ENCODE data around the gene GJB5.
A peak's percentile ranks its signal among the peaks of the same experiment; 100 is the strongest.

Gene GJB5

DNA sequence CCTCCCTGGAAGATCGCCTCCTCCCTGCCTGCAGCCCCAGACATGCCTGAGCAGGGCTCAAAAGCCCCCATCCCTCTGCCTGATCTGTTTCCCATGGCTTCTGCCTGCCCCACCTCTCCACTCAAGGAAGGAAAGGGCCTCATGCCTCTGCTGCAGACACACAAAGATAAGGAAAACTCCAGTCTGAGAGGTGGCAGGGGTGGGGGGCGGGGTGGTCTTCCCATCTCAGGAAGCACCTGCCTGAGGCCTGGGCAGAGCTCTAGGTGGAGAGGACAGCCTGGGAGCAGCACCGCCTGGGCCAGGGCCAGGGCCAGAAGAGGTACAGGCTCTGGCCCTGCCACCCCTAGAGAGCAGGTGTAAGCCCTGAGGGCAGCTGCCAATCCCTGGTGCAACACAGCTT is 22.1 kb downstream of the GJB5 start:
- no peak for DNase-seq (ENCODE audit: low read depth, low spot score)

DNA sequence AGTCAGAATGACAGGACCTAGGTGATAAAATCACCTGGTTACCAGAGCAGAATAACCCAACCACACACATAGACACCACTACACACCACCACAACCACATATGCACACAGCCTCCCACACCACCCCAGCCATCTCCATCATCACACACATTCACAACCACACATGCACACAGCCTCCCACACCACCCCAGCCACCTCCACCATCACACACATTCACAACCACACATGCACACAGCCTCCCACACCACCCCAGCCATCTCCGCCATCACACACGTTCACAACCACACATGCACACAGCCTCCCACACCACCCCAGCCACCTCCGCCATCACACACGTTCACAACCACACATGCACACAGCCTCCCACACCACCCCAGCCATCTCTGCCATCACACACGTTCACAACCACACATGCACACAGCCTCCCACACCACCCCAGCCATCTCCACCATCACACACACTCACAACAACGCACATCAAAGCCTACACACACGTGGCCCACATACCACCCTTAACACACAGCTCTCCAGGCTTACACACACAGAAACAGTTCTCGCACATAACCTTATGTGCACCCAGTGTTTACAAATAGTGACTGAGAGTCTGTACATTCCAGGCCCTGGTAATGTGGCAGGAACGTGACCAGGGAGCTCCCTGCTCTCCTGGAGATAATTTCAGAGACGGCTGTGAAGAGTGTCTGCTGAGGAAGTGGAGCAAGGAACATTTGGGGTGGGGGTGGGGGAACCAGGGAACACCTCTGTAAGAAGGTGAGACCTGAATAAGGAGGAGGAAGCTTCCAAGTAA is 22.9 kb downstream of the GJB5 start:
- no peak for DNase-seq (ENCODE audit: low read depth, low spot score)

DNA sequence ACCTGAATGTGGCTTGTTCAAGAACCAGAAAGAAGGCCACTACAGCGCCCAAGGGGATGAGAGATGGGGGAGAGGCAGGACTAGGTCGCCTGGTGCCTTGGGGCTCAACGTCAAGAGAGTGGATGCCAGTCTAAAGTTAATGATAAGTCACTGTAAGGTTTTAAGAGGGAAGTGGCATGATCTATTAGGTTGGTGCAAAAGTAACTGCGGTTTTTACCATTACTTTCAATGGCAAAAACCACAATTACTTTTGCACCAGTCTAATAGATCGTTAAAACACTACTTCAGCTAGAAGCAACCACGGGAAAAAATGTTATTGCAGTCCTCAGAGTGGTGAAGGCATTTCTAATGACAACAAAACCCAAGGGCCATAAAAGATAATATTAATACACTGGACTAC is 23.5 kb downstream of the GJB5 start:
- DNase-seq (ENCODE audit: low read depth, low spot score), result no peak

DNA sequence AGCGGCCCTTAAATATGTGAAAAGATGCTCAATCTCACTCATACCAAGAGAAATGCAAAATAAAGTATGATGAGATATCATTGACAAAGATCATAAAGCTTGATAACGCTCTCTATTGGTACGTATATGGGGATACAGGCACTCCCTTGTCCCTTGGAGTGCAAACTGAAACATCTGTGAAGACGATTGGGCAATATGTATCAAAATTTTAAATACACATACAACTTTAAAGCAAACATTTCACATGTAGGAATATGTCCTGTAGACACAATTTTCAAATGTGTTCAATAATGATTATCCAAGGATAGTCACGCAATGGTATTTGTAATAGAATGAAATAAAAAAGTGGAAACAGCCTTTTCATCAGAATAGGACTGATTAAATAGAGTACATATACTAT is 24.2 kb downstream of the GJB5 start:
- DNase-seq (ENCODE audit: low read depth, low spot score), result no peak

DNA sequence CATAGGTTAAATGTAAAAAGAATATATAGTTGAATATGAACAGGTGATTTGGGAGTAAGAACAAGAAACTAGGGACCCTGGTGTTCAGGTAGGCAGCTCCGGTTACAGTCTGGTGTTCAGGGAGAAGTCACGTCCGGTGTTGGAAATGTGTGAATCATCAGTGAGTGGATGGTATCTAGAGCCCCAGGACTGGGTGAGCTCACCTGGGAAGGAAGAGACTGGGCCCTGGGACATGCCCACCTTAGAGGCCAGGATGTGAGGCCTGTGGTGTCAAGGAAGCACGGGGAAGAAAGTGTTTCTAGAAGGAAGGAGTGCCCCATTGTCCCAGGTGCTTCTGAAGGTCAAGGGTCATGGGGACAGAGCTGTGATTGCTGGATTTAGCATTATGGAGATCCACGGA is 24.7 kb downstream of the GJB5 start:
- no peak for DNase-seq (ENCODE audit: low read depth, low spot score)

DNA sequence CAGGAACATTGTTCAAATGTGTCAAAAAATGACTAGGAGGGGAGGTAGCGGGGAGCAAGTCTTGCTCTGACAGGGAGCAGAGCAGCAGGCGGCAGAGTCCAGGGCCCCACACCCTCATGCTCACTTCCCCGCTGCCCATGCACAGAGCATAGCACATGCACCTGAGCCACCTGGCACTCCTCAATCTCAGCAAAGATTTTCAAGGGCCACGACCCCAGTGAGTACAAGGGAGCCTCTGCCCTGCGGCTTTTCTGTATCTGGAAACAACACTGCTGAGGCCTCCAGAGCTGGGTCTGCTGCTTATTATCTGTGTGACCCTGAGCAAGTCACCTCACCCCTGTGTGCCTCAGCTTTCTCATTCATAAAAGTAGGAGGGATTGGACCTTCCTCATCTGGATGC is 25.1 kb downstream of the GJB5 start:
- DNase-seq (ENCODE audit: low read depth, low spot score), result no peak

DNA sequence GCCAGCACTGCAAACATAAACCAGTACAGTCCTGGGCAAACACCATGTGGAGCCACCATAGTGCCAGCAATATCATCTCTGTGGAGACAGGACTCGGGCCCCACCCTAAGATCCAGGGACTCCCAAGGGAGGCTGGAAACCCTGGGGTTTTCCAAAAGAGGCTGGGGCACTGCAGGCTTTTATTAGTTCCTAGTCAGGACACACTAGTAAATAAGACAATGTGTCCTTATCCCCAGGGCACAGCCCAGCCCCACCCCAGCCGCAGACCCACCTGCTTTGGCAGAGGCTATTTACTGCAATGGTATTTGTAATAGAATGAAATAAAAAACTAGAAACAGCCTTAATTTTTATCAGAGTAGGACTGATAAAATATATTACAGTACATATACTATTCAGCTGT is 25.7 kb downstream of the GJB5 start:
- no peak for DNase-seq (ENCODE audit: low read depth, low spot score)

DNA sequence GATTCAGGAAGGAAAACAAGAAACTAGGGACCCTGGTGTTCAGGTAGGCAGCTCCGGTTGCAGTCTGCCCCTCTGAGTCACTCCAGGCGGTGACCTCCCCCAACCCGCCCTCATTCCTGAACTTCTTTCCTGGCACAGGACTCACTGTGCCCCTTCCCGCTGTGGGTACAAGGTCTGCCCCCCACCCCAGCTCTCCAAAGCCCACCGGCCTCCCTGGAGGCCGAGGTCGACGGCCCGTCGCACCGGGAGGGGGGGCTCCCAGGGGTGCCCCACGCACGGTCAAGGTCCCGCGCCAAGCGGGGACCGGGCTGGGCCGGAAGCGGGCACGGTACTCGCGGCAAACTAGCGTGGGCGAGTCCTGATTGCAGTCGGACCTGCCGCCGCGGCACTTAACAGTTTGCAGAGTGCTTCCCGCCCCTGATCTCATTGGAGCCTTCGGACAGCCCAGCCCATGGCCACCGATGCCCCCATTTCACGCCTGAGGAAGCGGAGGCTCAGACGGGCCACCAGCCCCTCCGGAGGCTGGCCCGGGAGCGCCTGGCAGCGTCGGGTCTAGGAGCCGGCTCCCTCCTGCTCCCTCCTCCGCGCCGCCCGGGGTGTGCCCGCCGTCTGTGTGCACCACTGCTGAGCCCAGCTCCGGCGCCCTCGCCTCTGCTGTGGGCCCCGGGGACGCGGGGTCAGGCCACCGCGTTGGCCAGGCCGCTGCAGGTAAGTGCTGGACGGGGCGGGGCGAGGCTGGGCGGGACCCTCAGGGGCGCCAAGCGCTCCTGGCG is 26.4 kb downstream of the GJB5 start, which contains the start of gene GJB3:
GJB3 (plus strand) TSS at position 144 of the 773 bp plus-strand sequence. CDS start 3,549 bp downstream, outside the sequence.
- peak; percentile 26 for DNase-seq (ENCODE audit: low read depth, low spot score)

DNA sequence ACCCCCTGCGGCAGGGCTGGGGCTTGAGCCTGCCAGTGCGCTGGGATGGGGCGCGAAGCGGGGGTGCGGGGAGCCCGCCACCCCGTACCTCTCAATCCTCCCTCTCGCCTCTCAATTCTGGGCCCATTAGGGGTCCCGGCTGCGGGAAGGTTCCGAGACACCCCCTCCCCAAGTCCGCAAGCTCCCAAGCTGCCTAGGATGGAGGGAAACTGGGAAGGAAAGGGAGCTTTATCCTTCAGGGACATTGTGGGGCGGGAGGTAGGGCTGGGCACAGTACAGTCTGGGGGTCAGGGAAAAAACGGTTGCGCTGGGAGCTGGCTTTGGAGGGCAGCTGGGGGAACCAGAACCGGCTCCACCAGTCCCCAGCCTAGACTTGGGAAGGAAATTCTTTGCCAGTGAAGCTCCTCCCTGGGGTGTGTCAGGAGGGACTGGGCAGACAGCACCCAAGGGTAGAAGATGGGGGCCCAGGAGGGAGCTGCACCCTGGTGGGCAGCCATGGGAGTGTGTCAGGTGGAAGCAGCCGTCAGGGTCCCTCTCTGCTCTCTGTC is 27.1 kb downstream of the GJB5 start:
- no peak for DNase-seq (ENCODE audit: low read depth, low spot score)

DNA sequence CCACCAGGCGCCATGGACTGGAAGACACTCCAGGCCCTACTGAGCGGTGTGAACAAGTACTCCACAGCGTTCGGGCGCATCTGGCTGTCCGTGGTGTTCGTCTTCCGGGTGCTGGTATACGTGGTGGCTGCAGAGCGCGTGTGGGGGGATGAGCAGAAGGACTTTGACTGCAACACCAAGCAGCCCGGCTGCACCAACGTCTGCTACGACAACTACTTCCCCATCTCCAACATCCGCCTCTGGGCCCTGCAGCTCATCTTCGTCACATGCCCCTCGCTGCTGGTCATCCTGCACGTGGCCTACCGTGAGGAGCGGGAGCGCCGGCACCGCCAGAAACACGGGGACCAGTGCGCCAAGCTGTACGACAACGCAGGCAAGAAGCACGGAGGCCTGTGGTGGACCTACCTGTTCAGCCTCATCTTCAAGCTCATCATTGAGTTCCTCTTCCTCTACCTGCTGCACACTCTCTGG is 29.9 kb downstream of the GJB5 start:
- DNase-seq (ENCODE audit: low read depth, low spot score), result no peak

DNA sequence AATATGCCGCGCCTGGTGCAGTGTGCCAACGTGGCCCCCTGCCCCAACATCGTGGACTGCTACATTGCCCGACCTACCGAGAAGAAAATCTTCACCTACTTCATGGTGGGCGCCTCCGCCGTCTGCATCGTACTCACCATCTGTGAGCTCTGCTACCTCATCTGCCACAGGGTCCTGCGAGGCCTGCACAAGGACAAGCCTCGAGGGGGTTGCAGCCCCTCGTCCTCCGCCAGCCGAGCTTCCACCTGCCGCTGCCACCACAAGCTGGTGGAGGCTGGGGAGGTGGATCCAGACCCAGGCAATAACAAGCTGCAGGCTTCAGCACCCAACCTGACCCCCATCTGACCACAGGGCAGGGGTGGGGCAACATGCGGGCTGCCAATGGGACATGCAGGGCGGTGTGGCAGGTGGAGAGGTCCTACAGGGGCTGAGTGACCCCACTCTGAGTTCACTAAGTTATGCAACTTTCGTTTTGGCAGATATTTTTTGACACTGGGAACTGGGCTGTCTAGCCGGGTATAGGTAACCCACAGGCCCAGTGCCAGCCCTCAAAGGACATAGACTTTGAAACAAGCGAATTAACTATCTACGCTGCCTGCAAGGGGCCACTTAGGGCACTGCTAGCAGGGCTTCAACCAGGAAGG is 30.5 kb downstream of the GJB5 start:
- no peak for DNase-seq (ENCODE audit: low read depth, low spot score)

DNA sequence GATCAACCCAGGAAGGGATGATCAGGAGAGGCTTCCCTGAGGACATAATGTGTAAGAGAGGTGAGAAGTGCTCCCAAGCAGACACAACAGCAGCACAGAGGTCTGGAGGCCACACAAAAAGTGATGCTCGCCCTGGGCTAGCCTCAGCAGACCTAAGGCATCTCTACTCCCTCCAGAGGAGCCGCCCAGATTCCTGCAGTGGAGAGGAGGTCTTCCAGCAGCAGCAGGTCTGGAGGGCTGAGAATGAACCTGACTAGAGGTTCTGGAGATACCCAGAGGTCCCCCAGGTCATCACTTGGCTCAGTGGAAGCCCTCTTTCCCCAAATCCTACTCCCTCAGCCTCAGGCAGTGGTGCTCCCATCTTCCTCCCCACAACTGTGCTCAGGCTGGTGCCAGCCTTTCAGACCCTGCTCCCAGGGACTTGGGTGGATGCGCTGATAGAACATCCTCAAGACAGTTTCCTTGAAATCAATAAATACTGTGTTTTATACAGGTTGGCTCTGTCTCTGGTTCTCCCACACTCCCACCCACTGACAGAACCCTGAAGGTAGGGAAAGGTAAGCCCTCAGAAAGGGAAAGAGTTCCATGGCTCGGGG is 31.1 kb downstream of the GJB5 start:
- DNase-seq (ENCODE audit: low read depth, low spot score), result no peak

DNA sequence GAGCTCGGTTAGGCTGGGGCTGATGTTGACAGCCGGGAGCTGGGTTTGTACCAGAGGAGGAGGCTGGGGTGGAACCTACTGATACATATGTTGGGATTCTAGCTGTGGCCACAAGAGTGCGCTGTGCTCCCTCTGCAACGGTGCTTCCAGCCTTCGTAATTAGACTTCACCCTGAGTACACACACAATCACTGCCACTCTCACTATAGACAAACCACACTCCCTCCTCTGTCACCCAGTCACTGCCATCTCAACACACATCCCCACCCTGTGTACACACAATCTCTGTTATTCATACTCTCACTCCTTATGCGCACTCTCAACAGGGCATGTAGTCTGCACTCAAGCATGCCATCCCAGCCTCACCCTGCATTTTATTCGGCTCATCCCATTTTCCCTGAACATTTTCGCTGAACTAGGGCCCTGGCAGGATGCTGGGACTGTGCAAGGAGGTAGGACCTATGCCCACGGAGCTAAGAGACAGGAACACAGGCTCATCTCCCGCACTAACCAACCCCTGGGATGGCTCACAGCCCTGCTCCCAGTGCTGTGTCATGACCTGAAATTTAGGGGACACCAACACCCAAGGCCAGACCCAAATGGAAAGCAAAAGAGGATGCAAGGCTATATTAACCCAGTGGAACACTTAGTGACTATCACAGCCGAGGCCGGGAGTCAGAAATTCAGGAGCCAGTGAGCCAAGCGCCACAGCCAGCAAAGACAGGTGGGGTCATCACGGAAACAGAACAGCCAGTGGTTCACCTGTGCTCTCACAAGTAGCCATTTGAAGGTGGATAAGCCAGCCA is 31.9 kb downstream of the GJB5 start:
- peak; percentile 88 for DNase-seq (ENCODE audit: low read depth, low spot score)

DNA sequence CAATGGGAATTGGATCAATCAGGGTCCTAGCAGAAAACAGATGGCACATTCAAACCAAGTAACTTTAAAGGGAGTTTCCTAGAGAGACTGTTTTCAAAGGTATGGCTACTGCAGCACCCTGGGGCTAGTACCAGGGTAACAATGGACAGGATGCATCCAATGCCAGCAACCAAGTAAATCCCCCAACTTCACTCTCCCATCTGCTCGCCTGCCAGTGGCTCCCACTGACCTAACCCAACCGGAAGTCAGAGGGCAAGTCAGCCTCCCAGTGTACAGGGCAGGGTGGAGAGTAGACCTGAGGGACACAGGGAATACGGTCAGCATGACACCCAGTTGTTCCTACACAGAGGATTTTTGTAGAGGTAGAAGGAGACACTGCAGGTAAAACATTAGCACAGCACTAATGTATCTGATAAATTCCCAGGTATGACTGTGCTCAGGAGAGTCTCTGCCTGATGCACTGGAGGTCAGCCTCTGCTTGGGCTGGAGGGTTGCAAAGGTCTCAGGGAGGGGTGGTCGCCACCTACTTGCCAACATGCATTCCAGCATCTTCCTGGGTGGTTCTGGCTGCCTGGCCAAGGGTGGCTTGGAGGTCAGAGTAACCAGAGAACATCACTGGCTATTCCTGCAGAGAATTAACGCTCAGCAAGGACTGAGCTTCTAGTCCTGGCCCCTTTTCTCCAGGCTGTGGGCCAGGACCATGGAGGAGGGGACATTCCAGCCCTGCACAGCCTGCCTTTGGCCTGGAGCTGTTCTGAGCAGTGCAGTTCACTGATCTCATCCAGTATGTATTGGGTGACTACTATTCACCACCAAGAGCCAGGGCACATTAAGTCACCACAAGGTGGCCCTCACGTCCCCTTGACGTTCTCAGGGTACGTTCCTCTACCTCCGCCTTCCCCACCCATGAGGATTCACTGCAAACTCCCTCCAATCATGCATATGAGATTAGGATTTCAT is 32.9 kb downstream of the GJB5 start:
- peak; percentile 66 for DNase-seq (ENCODE audit: low read depth, low spot score)

DNA sequence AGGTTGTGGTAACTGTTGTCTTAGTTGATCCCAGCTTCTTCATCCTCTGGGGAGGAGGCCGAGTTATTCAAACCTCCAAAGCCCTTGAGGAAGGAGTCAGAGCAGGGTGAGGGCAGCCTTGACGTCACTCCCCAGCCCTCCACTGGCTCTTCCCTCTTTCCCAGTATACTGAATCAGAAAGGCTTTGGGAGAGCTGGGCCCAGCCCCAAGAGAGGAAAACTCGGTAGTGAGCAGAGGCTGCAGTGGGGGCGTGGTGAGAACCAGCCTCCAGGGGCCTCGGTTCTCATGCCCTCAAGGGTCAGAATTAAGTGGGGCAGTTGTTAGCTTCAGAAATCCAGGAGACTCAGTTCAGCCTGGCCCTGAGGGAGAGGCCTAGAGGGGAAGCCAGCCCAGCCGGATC is 36.1 kb downstream of the GJB5 start:
- no peak for DNase-seq (ENCODE audit: low read depth, low spot score)

DNA sequence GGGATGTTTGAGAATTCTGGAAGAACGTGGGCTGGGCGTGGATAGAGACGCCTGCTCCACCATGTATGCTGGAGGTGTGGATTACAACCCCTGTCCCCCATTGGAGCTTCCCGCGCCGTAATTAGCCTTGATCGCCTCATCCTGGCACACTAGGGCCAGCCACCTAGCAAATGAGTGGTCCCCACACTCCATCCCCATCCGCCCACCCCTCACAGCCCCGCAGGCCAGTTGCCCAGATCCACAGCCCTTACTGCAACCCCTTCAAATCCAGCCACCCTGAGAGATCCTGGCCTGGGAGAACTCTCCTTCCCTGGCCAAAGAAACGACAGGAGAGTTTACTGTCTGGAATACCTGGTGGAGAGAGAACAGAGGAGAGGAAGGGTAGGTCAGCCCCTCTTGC is 37.6 kb downstream of the GJB5 start:
- DNase-seq (ENCODE audit: low read depth, low spot score), result no peak

DNA sequence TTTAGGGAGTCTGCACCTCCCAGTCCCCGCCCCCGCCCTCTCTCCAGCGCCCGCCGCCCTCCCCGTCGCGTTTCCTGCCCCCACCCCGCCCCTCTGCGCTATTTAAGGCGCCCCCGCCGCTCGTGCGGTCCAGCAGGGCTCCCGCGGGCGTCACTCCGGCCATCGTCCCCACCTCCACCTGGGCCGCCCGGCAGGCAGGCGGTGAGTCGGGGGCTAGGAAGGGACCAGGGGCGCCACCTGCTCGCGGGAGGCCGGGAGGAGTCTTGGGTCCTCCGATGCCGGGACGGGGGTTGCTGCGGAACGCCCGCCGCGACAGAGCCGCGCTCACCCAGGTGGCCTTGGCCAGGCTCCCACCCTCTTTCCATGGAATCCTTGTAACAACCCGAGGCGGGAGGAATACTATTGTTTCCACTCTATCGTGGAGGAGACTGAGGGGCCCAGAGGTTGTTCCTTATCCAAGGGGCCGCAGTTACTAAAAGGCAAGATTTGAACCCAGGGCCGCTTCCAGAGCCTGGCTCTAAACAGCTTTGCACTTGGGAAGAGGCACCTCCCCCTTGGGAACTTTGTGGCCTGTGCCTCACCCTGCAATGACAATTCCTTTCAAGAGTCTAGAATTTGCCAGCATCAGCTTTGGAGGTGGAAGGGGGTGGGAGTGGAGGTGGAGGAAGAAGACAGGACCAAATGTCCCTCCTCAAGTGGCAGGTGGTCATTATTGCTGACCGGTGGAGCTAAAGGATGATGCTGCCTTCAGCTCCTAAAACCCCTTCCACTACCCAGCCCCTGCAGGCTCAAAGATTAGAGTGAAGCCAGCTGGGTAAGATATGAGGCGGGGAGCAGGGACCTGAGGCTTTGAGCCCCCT is 38.3 kb downstream of the GJB5 start, which contains the start of gene GJA4:
GJA4 (plus strand) TSS at position 132 of the 860 bp plus-strand sequence. CDS start 1,215 bp downstream, outside the sequence.
- DNase-seq (ENCODE audit: low read depth, low spot score), result no peak

DNA sequence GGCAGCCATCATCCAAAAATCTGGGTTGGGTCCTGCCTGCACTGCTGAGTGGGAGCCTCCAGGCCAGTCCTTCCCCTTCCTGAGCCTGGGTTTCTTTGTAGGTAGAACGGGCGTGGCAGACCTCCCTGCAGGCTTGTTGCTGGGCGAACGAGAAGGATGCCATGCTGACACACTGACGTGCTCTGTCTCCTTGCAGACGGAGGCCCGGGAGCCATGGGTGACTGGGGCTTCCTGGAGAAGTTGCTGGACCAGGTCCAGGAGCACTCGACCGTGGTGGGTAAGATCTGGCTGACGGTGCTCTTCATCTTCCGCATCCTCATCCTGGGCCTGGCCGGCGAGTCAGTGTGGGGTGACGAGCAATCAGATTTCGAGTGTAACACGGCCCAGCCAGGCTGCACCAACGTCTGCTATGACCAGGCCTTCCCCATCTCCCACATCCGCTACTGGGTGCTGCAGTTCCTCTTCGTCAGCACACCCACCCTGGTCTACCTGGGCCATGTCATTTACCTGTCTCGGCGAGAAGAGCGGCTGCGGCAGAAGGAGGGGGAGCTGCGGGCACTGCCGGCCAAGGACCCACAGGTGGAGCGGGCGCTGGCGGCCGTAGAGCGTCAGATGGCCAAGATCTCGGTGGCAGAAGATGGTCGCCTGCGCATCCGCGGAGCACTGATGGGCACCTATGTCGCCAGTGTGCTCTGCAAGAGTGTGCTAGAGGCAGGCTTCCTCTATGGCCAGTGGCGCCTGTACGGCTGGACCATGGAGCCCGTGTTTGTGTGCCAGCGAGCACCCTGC is 39.3 kb downstream of the GJB5 start:
- no peak for DNase-seq (ENCODE audit: low read depth, low spot score)
